Stomach (tissue), 9 donors: ENCODE measurements around the gene DNAH1. TPM values are rescaled to one million over a fixed set of nuclear protein-coding genes. Genes with fewer than 3 reads are reported as not detected.

Source experiments
- DNase-seq, 2 donors: peaks; one replicate each; pipeline versions ENCODE4 v3.0.0 to v3.0.0-alpha.2; 2013 to 2019
- H3K27ac ChIP-seq, 5 donors: fragments of 200-600 bp in 4 of 5; sonication (generic) in 4 of 5; one replicate each; pipeline ENCODE4 v1.5.1; 2013 to 2019; ENCODE audit warnings: mild to moderate bottlenecking in 1 of 5, moderate library complexity in 1 of 5
- H3K27me3 ChIP-seq, 3 donors: fragments of 200-600 bp; sonication (generic); one replicate each; pipeline ENCODE4 v1.5.1; 2017 to 2019; ENCODE audit warnings: mixed run types in 1 of 3
- H3K36me3 ChIP-seq, 4 donors: fragments of 200-600 bp; sonication (generic); 1 replicate in 3 of 4; 2 replicates in 1 of 4; pipeline ENCODE4 v1.5.1; 2016 to 2019
- H3K4me1 ChIP-seq, 4 donors: fragments of 200-600 bp; sonication (generic); one replicate each; pipeline ENCODE4 v1.5.1; 2016 to 2019
- H3K4me3 ChIP-seq, 4 donors: fragments of 200-600 bp; sonication (generic) in 3 of 4; one replicate each; pipeline ENCODE4 v1.5.1; 2016 to 2019; ENCODE audit warnings: mild to moderate bottlenecking in 1 of 4
- H3K9me3 ChIP-seq, 4 donors: fragments of 200-600 bp; sonication (generic); one replicate each; pipeline ENCODE4 v1.5.1; 2016 to 2019
- CTCF ChIP-seq, 7 experiments: fragments of 450-650 bp in 4 of 7; fragments of 200-600 bp in 3 of 7; sonication (generic) in 3 of 7; IDR thresholded peaks; one replicate each; pipeline ENCODE4 v1.5.1; 2016 to 2019; ENCODE audit warnings: antibody characterized with exemption in 7 of 7, control low read depth in 2 of 7, mild to moderate bottlenecking in 1 of 7
- EP300 ChIP-seq: sonication (generic); formaldehyde crosslinking; IDR thresholded peaks from one replicate; pipeline ENCODE4 v1.6.1; 2017; ENCODE audit warnings: antibody characterized with exemption
- POLR2A ChIP-seq, 4 donors: fragments of 450-650 bp; IDR thresholded peaks; one replicate each; pipeline ENCODE4 v1.6.1; 2016; ENCODE audit warnings: antibody characterized with exemption in 4 of 4, control low read depth in 2 of 4, mild to moderate bottlenecking in 1 of 4, moderate library complexity in 1 of 4
- POLR2AphosphoS5 ChIP-seq, 3 donors: sonication (generic); formaldehyde crosslinking; IDR thresholded peaks; one replicate each; pipeline ENCODE4 v1.6.1; 2016; ENCODE audit warnings: antibody characterized with exemption in 3 of 3
- WGBS, 5 donors: extraction: QIAGEN DNeasy Blood & Tissue Kit in 3 of 5; methylation state at CpG; one replicate each; pipeline versions ENCODE4 v1.1.5 to v1.1.7; 2013 to 2018; 5-methylcytosine and 5-hydroxymethylcytosine counted together
- intact Hi-C: fragments of 100-400 bp; cut with DNase I; formaldehyde crosslinking; loops from one replicate; pipeline ENCODE4 v1.15.1; 2023; ENCODE audit warnings: low total_unique reads
- polyA plus RNA-seq, 3 donors: library from polyadenylated mRNA; stranded (reverse); fragments of 200-250 nt; gene quantifications; one replicate each; pipeline ENCODE4 v1.2.3, GENCODE V29; 2013
- total RNA-seq, 5 donors: library from RNA; depleted of rRNA; stranded (reverse); fragments of >200 nt; gene quantifications; one replicate each; pipeline versions ENCODE4 v1.1.0 to v1.2.3, GENCODE V29; 2014 to 2016
- donor health status: healthy with polysubstance abuse.
- donor health status: Bipolar disorder and iron deficiency.
- donor health status: healthy.

Gene DNAH1
- total and polyA plus RNA-seq, 8 donors: 1.9 to 57.6 (median 8.2) TPM

GRCh38 chr3:52396907-52397591 lies 80.9 kb downstream of the DNAH1 start:
- DNase-seq: no peak
- peaks cover 14 to 69% (median 61%) of the 10 kb centered on the region in 4 donors for H3K36me3 ChIP-seq
- WGBS, 5 donors: 83 to 95% (median 92%) methylated on average over 9 to 10 of the region's 10 CpGs

GRCh38 chr3:52397676-52398399 lies 81.7 kb downstream of the DNAH1 start:
- Histone ChIP-seq H3K4me1 (peaks cover 7 to 15% (median 11%) of the 10 kb centered on the region in 4 donors), H3K27me3 (no peaks in the 10 kb centered on the region), H3K27ac (no peak overlapping the region), H3K9me3 (no peaks in the 10 kb centered on the region), H3K36me3 (peaks cover 22 to 69% (median 61%) of the 10 kb centered on the region in 4 donors), H3K4me3 (no peak overlapping the region)
- WGBS, 5 donors: 82 to 91% (median 90%) methylated on average over 13 of the region's 13 CpGs
- no peak for TF ChIP-seq POLR2AphosphoS5 (IDR thresholded peaks at IDR 0.05)
- no peak for TF ChIP-seq CTCF (IDR thresholded peaks at IDR 0.05)
- no peak for TF ChIP-seq POLR2A (IDR thresholded peaks at IDR 0.05)
- no peak for TF ChIP-seq EP300
- no peak for DNase-seq
- intact Hi-C loops: no loop called here

More at GRCh38 chr3:52396907-52397591, 80.9 kb downstream of the DNAH1 start:
- Histone ChIP-seq H3K4me3 (no peak overlapping the region), H3K27ac (no peak overlapping the region), H3K27me3 (no peaks in the 10 kb centered on the region), H3K4me1 (peaks cover 7 to 15% (median 11%) of the 10 kb centered on the region in 4 donors), H3K9me3 (no peaks in the 10 kb centered on the region)
- no peak for TF ChIP-seq POLR2A (IDR thresholded peaks at IDR 0.05)
- TF ChIP-seq CTCF (IDR thresholded peaks at IDR 0.05): no peak
- TF ChIP-seq EP300: no peak
- TF ChIP-seq POLR2AphosphoS5 (IDR thresholded peaks at IDR 0.05): no peak
- intact Hi-C loops: no loop called here

- no peak for TF ChIP-seq POLR2AphosphoS5 (IDR thresholded peaks at IDR 0.05)
- TF ChIP-seq EP300: no peak
- no peak for TF ChIP-seq CTCF (IDR thresholded peaks at IDR 0.05)
- TF ChIP-seq POLR2A (IDR thresholded peaks at IDR 0.05): no peak
- H3K4me1 ChIP-seq: peaks cover 7 to 15% (median 11%) of the 10 kb centered on the region in 4 donors
- H3K36me3 ChIP-seq: peaks cover 30 to 69% (median 61%) of the 10 kb centered on the region in 4 donors
- no peaks in the 10 kb centered on the region for H3K27me3 ChIP-seq
- H3K9me3 ChIP-seq: no peaks in the 10 kb centered on the region
- no peak for DNase-seq
- 87 to 97% (median 93%) methylated on average over 5 of the region's 5 CpGs for WGBS, 5 donors
- intact Hi-C loops: no loop called here
- H3K27ac ChIP-seq: no peak overlapping the region
- H3K4me3 ChIP-seq: no peak overlapping the region
These were observed 82.6 kb downstream of the DNAH1 start for GRCh38 chr3:52398670-52399081.

- Histone ChIP-seq H3K27ac (no peak overlapping the region), H3K4me3 (no peak overlapping the region), H3K9me3 (no peaks in the 10 kb centered on the region), H3K4me1 (peaks cover 7 to 15% (median 11%) of the 10 kb centered on the region in 4 donors), H3K27me3 (no peaks in the 10 kb centered on the region), H3K36me3 (peaks cover 35 to 69% (median 61%) of the 10 kb centered on the region in 4 donors)
- intact Hi-C loops: no loop called here
- WGBS, 5 donors: 90 to 100% (median 95%) methylated on average over 4 of the region's 4 CpGs
- DNase-seq: no peak
- TF ChIP-seq EP300 (no peak), POLR2A (IDR thresholded peaks at IDR 0.05) (no peak), POLR2AphosphoS5 (IDR thresholded peaks at IDR 0.05) (no peak), CTCF (IDR thresholded peaks at IDR 0.05) (no peak)
These were observed 83.0 kb downstream of the DNAH1 start for GRCh38 chr3:52399131-52399530.
